ENCODE results near the gene NFU1. TPM values are rescaled to one million over a fixed set of nuclear protein-coding genes. Genes with fewer than 3 reads are reported as not detected.

The NFU1 gene
- total and polyA plus RNA-seq, 2 of the 13 experiments (the other 11 are each of a cell fraction or from before 2014, with no cell fraction given), result 39.1 to 84.0 TPM

DNA sequence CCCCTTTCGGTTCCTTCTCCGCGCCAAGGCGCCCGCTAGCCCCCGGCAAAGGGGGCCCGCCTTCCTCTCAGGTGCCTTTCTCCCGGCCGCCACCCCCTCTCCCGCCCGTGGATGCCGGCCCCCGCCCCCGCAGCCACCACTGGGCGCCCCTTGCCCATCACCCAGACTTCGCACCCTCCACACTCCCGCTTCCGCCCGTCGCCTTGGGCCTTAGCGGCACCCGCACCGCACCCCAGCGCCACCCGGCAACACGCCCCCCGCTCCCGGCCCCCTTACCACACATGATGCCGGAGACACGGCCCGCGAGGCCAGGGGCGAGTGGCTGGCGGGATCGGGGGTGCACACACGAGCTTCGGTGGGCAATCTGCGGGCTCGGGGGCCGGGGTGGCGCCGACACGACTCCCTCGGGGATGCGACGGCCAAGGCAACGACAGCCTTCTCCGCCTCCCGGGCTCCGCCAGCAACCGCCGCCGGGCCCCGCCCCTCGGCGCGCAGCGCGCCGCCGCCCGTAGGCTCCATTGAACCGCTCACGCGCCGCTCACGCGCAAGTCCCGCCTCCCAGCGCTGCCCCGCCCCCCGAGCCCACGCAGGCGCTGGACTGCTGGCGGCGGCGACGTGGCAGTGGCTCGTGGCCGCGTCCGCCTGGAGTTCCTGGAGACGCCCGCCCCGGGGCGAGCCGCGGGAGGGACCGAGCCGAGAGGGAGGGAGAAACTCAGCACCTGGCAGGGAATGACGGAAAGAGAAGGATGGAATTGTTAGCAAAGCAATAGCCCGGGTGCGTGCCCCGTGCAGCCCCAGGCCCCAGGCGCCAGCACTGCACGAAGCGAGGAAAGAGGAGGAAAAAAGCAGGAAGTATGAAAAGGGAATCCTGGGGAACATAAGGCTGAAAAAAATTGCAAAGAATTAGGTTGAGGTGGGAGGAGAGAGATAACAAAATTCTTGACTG, 50.2 kb downstream of the NFU1 start, which contains the start of gene GFPT1 (continued):
- TF ChIP-seq, protein P1, sequence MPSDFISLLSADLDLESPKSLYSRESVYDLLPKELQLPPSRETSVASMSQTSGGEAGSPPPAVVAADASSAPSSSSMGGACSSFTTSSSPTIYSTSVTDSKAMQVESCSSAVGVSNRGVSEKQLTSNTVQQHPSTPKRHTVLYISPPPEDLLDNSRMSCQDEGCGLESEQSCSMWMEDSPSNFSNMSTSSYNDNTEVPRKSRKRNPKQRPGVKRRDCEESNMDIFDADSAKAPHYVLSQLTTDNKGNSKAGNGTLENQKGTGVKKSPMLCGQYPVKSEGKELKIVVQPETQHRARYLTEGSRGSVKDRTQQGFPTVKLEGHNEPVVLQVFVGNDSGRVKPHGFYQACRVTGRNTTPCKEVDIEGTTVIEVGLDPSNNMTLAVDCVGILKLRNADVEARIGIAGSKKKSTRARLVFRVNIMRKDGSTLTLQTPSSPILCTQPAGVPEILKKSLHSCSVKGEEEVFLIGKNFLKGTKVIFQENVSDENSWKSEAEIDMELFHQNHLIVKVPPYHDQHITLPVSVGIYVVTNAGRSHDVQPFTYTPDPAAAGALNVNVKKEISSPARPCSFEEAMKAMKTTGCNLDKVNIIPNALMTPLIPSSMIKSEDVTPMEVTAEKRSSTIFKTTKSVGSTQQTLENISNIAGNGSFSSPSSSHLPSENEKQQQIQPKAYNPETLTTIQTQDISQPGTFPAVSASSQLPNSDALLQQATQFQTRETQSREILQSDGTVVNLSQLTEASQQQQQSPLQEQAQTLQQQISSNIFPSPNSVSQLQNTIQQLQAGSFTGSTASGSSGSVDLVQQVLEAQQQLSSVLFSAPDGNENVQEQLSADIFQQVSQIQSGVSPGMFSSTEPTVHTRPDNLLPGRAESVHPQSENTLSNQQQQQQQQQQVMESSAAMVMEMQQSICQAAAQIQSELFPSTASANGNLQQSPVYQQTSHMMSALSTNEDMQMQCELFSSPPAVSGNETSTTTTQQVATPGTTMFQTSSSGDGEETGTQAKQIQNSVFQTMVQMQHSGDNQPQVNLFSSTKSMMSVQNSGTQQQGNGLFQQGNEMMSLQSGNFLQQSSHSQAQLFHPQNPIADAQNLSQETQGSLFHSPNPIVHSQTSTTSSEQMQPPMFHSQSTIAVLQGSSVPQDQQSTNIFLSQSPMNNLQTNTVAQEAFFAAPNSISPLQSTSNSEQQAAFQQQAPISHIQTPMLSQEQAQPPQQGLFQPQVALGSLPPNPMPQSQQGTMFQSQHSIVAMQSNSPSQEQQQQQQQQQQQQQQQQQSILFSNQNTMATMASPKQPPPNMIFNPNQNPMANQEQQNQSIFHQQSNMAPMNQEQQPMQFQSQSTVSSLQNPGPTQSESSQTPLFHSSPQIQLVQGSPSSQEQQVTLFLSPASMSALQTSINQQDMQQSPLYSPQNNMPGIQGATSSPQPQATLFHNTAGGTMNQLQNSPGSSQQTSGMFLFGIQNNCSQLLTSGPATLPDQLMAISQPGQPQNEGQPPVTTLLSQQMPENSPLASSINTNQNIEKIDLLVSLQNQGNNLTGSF (CRISPR knock-in tag; IDR thresholded peaks at IDR 0.05), result no peak; the same call in 1 of the 2 replicates
- TF ChIP-seq, protein P2, sequence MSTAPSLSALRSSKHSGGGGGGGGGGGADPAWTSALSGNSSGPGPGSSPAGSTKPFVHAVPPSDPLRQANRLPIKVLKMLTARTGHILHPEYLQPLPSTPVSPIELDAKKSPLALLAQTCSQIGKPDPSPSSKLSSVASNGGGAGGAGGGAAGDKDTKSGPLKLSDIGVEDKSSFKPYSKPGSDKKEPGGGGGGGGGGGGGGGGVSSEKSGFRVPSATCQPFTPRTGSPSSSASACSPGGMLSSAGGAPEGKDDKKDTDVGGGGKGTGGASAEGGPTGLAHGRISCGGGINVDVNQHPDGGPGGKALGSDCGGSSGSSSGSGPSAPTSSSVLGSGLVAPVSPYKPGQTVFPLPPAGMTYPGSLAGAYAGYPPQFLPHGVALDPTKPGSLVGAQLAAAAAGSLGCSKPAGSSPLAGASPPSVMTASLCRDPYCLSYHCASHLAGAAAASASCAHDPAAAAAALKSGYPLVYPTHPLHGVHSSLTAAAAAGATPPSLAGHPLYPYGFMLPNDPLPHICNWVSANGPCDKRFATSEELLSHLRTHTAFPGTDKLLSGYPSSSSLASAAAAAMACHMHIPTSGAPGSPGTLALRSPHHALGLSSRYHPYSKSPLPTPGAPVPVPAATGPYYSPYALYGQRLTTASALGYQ (CRISPR knock-in tag; IDR thresholded peaks at IDR 0.05), result peak; percentile 69; the same call in 1 of the 2 replicates
- TF ChIP-seq BRF2 (CRISPR knock-in tag; IDR thresholded peaks at IDR 0.05), result peak; percentile 92
- no peak for TF ChIP-seq NFRKB (IDR thresholded peaks at IDR 0.05)
- no peak; the same call in 1 of the 2 replicates for TF ChIP-seq ZNF652 (CRISPR knock-in tag; IDR thresholded peaks at IDR 0.05; ENCODE audit: borderline replicate concordance, low read depth)
- peak; percentile 13; the same call in 1 of the 2 replicates for TF ChIP-seq PATZ1 (CRISPR knock-in tag; IDR thresholded peaks at IDR 0.05)
- TF ChIP-seq PAWR (CRISPR knock-in tag; IDR thresholded peaks at IDR 0.05; ENCODE audit: borderline replicate concordance), result peak; percentile 41; the same call in 1 of the 2 replicates
- peak; percentile 70 for TF ChIP-seq PTBP1 (IDR thresholded peaks at IDR 0.05; ENCODE audit: low read depth, low read length, poor library complexity, severe bottlenecking)
- peak; percentile 93 for TF ChIP-seq BORCS8-MEF2B (CRISPR knock-in tag; IDR thresholded peaks at IDR 0.05)
- TF ChIP-seq, protein P3, sequence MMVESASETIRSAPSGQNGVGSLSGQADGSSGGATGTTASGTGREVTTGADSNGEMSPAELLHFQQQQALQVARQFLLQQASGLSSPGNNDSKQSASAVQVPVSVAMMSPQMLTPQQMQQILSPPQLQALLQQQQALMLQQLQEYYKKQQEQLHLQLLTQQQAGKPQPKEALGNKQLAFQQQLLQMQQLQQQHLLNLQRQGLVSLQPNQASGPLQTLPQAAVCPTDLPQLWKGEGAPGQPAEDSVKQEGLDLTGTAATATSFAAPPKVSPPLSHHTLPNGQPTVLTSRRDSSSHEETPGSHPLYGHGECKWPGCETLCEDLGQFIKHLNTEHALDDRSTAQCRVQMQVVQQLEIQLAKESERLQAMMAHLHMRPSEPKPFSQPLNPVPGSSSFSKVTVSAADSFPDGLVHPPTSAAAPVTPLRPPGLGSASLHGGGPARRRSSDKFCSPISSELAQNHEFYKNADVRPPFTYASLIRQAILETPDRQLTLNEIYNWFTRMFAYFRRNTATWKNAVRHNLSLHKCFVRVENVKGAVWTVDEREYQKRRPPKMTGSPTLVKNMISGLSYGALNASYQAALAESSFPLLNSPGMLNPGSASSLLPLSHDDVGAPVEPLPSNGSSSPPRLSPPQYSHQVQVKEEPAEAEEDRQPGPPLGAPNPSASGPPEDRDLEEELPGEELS (CRISPR knock-in tag; IDR thresholded peaks at IDR 0.05), result 0 out of 2 replicates have a peak, but pooled peaks have one; percentile 2
- TF ChIP-seq KAT2B (IDR thresholded peaks at IDR 0.05; ENCODE audit: borderline replicate concordance, low read depth, low read length), result no peak
- peak; percentile 91 for TF ChIP-seq POGK (CRISPR knock-in tag; conservative IDR thresholded peaks at IDR 0.05)

Measured in HepG2 (cell line).